H1 (cell line): ENCODE measurements around the gene TP53BP2. TPM values are rescaled to one million over a fixed set of nuclear protein-coding genes. Genes with fewer than 3 reads are reported as not detected.

ENCODE experiments used
- CTCF ChIA-PET: fragments of 300-600 bp; sonication (Branson Sonifier 250); formaldehyde crosslinking; loops from one replicate; lab custom pipeline; 2021; ENCODE audit not compliant: partially characterized antibody; lab: Charles Lee
- POLR2A ChIA-PET: fragments of 300-600 bp; sonication (Branson Sonifier 250); formaldehyde crosslinking; loops from one replicate; lab custom pipeline; 2021; ENCODE audit warnings: inconsistent platforms; ENCODE audit not compliant: partially characterized antibody; lab: Charles Lee
- DNase-seq, 2 experiments: peaks; one replicate each; pipeline versions ENCODE4 v3.0.0 to v3.0.0-alpha.2; 2010 to 2022; ENCODE audit warnings: low spot score in 2 of 2, low read depth in 1 of 2, mixed read lengths in 1 of 2
- FAIRE-seq: peaks from 2 replicates; lab custom pipeline; 2011; peaks lifted over from hg19 to GRCh38; lab: Jason Lieb, UNC
- H2AFZ ChIP-seq: 2 replicates; pipeline ENCODE4 v1.8.1; 2012; ENCODE audit warnings: low read length, inconsistent platforms
- H2AK5ac ChIP-seq: 2 replicates; pipeline ENCODE4 v1.6.1; 2013; ENCODE audit warnings: low read depth, low read length
- H2BK120ac ChIP-seq: replicated peaks from 2 replicates; pipeline ENCODE3; 2013; ENCODE audit warnings: low read depth, low read length, inconsistent platforms
- H2BK12ac ChIP-seq: 2 replicates; pipeline ENCODE4 v1.6.1; 2013; ENCODE audit warnings: low read depth, low read length
- H2BK15ac ChIP-seq: 2 replicates; pipeline ENCODE4 v1.6.1; 2013; ENCODE audit warnings: low read length
- H2BK20ac ChIP-seq: 2 replicates; pipeline ENCODE4 v1.6.1; 2013; ENCODE audit warnings: low read length
- H2BK5ac ChIP-seq: 2 replicates; pipeline ENCODE4 v1.6.1; 2013; ENCODE audit warnings: low read depth, low read length
- H3K14ac ChIP-seq: 2 replicates; pipeline ENCODE4 v1.6.1; 2013; ENCODE audit warnings: inconsistent platforms; ENCODE audit not compliant: insufficient read length
- H3K18ac ChIP-seq: 2 replicates; pipeline ENCODE4 v1.6.1; 2013; ENCODE audit warnings: low read length; ENCODE audit errors: extremely low read depth
- H3K23ac ChIP-seq: 2 replicates; pipeline ENCODE4 v1.6.1; 2013; ENCODE audit warnings: inconsistent platforms; ENCODE audit not compliant: insufficient read length
- H3K23me2 ChIP-seq: 2 replicates; pipeline ENCODE4 v1.6.1; 2013; ENCODE audit warnings: low read depth, low read length
- H3K27ac ChIP-seq: 2 replicates; pipeline ENCODE4 v1.6.1; 2011; ENCODE audit warnings: low read depth, low read length, inconsistent platforms
- H3K27me3 ChIP-seq, 4 experiments: replicated peaks in 1 of 4; 1 replicate in 1 of 4; 2 replicates in 3 of 4; pipeline versions ENCODE4 v1.6.1 to v1.8.1; 2011 to 2013; ENCODE audit warnings: low read length in 3 of 4, mild to moderate bottlenecking in 3 of 4, inconsistent platforms in 2 of 4, mixed read lengths in 2 of 4, moderate library complexity in 1 of 4; ENCODE audit not compliant: control insufficient read depth in 3 of 4, insufficient read depth in 3 of 4; ENCODE audit errors: extremely low read depth in 1 of 4
- H3K36me3 ChIP-seq, 4 experiments: 2 replicates each; pipeline versions ENCODE4 v1.6.1 to v1.8.1; 2011 to 2013; ENCODE audit warnings: mild to moderate bottlenecking in 4 of 4, low read length in 3 of 4, moderate library complexity in 2 of 4, control low read depth in 1 of 4, inconsistent platforms in 1 of 4; ENCODE audit not compliant: insufficient read depth in 4 of 4, control insufficient read depth in 2 of 4
- H3K4ac ChIP-seq: replicated peaks from 2 replicates; pipeline ENCODE3; 2013; ENCODE audit warnings: low read length, low read depth, mixed read lengths, inconsistent platforms; ENCODE audit not compliant: insufficient read length
- H3K4me1 ChIP-seq, 4 experiments: replicated peaks in 1 of 4; 1 replicate in 1 of 4; 2 replicates in 3 of 4; pipeline versions ENCODE4 v1.6.1 to v1.8.1; 2011 to 2013; ENCODE audit warnings: low read length in 3 of 4, inconsistent platforms in 2 of 4, mixed read lengths in 1 of 4; ENCODE audit not compliant: insufficient read depth in 4 of 4, control insufficient read depth in 3 of 4
- H3K4me2 ChIP-seq, 2 experiments: 2 replicates each; pipeline versions ENCODE4 v1.6.1 to v1.8.1; 2011 to 2013; ENCODE audit warnings: low read depth in 2 of 2, low read length in 2 of 2, control low read depth in 1 of 2, inconsistent platforms in 1 of 2, mild to moderate bottlenecking in 1 of 2; ENCODE audit not compliant: insufficient read depth in 1 of 2
- H3K4me3 ChIP-seq, 4 experiments: fragments of 200-600, 300-600 bp in 1 of 4; sonication (generic), shearing (Covaris generic), sonication (Bioruptor Twin) in 1 of 4; 2 replicates each; pipeline versions ENCODE4 v1.5.1 to v1.8.1; 2011 to 2016; ENCODE audit warnings: low read length in 4 of 4, low read depth in 3 of 4, control low read depth in 2 of 4, inconsistent platforms in 2 of 4, mild to moderate bottlenecking in 2 of 4, mixed read lengths in 1 of 4, moderate library complexity in 1 of 4; ENCODE audit not compliant: insufficient read depth in 2 of 4; ENCODE audit errors: extremely low read depth in 1 of 4
- H3K56ac ChIP-seq: replicated peaks from 2 replicates; pipeline ENCODE3; 2013; ENCODE audit warnings: low read depth, mild to moderate bottlenecking, mixed read lengths, low read length, inconsistent platforms; ENCODE audit not compliant: insufficient read length
- H3K79me1 ChIP-seq: 2 replicates; pipeline ENCODE4 v1.6.1; 2013; ENCODE audit warnings: low read depth, low read length, control low read depth
- H3K79me2 ChIP-seq, 2 experiments: 2 replicates each; pipeline versions ENCODE4 v1.6.1 to v1.8.1; 2012 to 2013; ENCODE audit warnings: low read length in 2 of 2, mild to moderate bottlenecking in 2 of 2, inconsistent platforms in 1 of 2; ENCODE audit not compliant: insufficient read depth in 2 of 2, control insufficient read depth in 1 of 2
- H3K9ac ChIP-seq, 4 experiments: replicated peaks in 1 of 4; 1 replicate in 1 of 4; 2 replicates in 3 of 4; pipeline versions ENCODE4 v1.6.1 to v1.8.1; 2011 to 2013; ENCODE audit warnings: low read depth in 3 of 4, low read length in 3 of 4, control low read depth in 2 of 4, mild to moderate bottlenecking in 2 of 4, moderate library complexity in 2 of 4, inconsistent platforms in 1 of 4; ENCODE audit errors: extremely low read depth in 1 of 4
- H3K9me3 ChIP-seq, 2 experiments: 2 replicates each; pipeline versions ENCODE4 v1.6.1 to v1.8.1; 2012 to 2013; ENCODE audit warnings: mild to moderate bottlenecking in 2 of 2, moderate library complexity in 2 of 2, control low read depth in 1 of 2, inconsistent platforms in 1 of 2, low read depth in 1 of 2, low read length in 1 of 2, mixed read lengths in 1 of 2; ENCODE audit not compliant: insufficient read depth in 2 of 2
- H4K20me1 ChIP-seq, 2 experiments: replicated peaks in 1 of 2; 2 replicates each; pipeline versions ENCODE3 to v1.8.1; 2011 to 2013; ENCODE audit warnings: inconsistent platforms in 2 of 2, low read length in 2 of 2, mild to moderate bottlenecking in 1 of 2; ENCODE audit not compliant: insufficient read depth in 2 of 2, control insufficient read depth in 1 of 2
- H4K5ac ChIP-seq: 2 replicates; pipeline ENCODE4 v1.6.1; 2013; ENCODE audit warnings: low read length, low read depth, mixed read lengths, inconsistent platforms; ENCODE audit not compliant: insufficient read length
- H4K8ac ChIP-seq: 2 replicates; pipeline ENCODE4 v1.8.0; 2013; ENCODE audit warnings: mild to moderate bottlenecking, moderate library complexity, low read length, inconsistent platforms; ENCODE audit not compliant: insufficient read depth; ENCODE audit errors: extremely low read depth
- H4K91ac ChIP-seq: replicated peaks from 2 replicates; pipeline ENCODE3; 2013; ENCODE audit warnings: low read length, mixed read lengths, inconsistent platforms; ENCODE audit not compliant: insufficient read length
- POLR2A ChIP-seq, 2 experiments: IDR thresholded peaks; 1 replicate in 1 of 2; 2 replicates in 1 of 2; pipeline ENCODE4 v1.6.1; 2011; ENCODE audit warnings: low read depth in 2 of 2, low read length in 2 of 2, mild to moderate bottlenecking in 2 of 2; ENCODE audit errors: control extremely low read depth in 1 of 2
- WGBS, 2 experiments: shearing (Covaris generic) in 1 of 2; methylation state at CpG; one replicate each; pipeline versions ENCODE4 v1.1.6 to v1.1.7; 2013 to 2015; ENCODE audit warnings: low lambda C conversion rate in 2 of 2, mixed read lengths in 2 of 2, inconsistent platforms in 1 of 2, low coverage in 1 of 2, missing lambda C conversion rate in 1 of 2; ENCODE audit not compliant: insufficient replicate concordance in 2 of 2, insufficient coverage in 1 of 2, insufficient read length in 1 of 2; ENCODE audit errors: extremely low coverage in 1 of 2, missing lambda C conversion rate in 1 of 2; 5-methylcytosine and 5-hydroxymethylcytosine counted together
- polyA plus RNA-seq, 7 experiments: library from polyadenylated mRNA; depleted of rRNA in 3 of 7; stranded (reverse) in 5 of 7; unstranded in 2 of 7; fragments of >200 nt in 5 of 7; fragments of 200-250 nt in 2 of 7; gene quantifications; 1 replicate in 5 of 7; 2 replicates in 1 of 7; 4 replicates in 1 of 7; pipeline versions ENCODE4 v1.2.1 to v1.2.3, GENCODE V29; 2011 to 2013; ENCODE audit warnings: missing spikeins in 2 of 7, mixed read lengths in 2 of 7
- total RNA-seq: library from RNA; stranded (reverse); fragmentation: NEBNext Ultra II Directional; extraction: Animal tissue kit (Norgen Biotek cat#: 25700); gene quantifications from 2 replicates; pipeline ENCODE4 v1.2.1, GENCODE V29; 2021

The TP53BP2 gene
- total and polyA plus RNA-seq, 2 of the 8 experiments (the other 6 are each of a cell fraction or from before 2014, with no cell fraction given): 18.0 to 38.7 TPM

GRCh38 chr1:223815865-223816264, 29.9 kb downstream of the TP53BP2 start:
- DNase-seq: no peak
- no peak overlapping the region for H3K18ac ChIP-seq
- H2AFZ ChIP-seq: no peak overlapping the region
- H4K91ac ChIP-seq: no peak overlapping the region
- H3K79me1 ChIP-seq: peaks cover 2% of the 10 kb centered on the region; the same call in 1 of the 2 replicates
- CTCF ChIA-PET: no interaction called here
- no peak overlapping the region for H3K9ac ChIP-seq
- 96% methylated on average over 3 of the region's 3 CpGs; no CpG with 5 or more reads in 1 of the 2 experiments for WGBS, 2 experiments
- no peak overlapping the region for H3K27ac ChIP-seq
- no peak overlapping the region for H2BK15ac ChIP-seq
- H2BK5ac ChIP-seq: no peak overlapping the region
- H2BK20ac ChIP-seq: no peak overlapping the region
- no peak overlapping the region for H4K8ac ChIP-seq
- no peak overlapping the region for H3K56ac ChIP-seq
- TF ChIP-seq POLR2A (IDR thresholded peaks at IDR 0.05; ENCODE audit: control extremely low read depth in 1 of 2, low read depth in 2 of 2, low read length in 2 of 2): no peak
- TF ChIP-seq, all 59 proteins: peak for 0
- FAIRE-seq: no peak
- Histone ChIP-seq H4K5ac (no peak overlapping the region), H3K79me2 (peaks cover under 1 to 27% of the 10 kb centered on the region in 2 experiments; a peak in 3 of 4 replicates), H2AK5ac (no peak overlapping the region), H3K4me1 (no peaks in the 10 kb centered on the region), H2BK12ac (no peak overlapping the region), H3K4ac (no peak overlapping the region), H2BK120ac (no peak overlapping the region), H3K27me3 (no peaks in the 10 kb centered on the region), H4K20me1 (peaks cover 2 to 3% of the 10 kb centered on the region in 2 experiments), H3K14ac (no peak overlapping the region), H3K9me3 (no peaks in the 10 kb centered on the region), H3K23me2 (no peaks in the 10 kb centered on the region), H3K36me3 (peaks cover 2 to 36% (median 14%) of the 10 kb centered on the region in 4 experiments; a peak in 6 of 8 replicates), H3K4me3 (no peak overlapping the region), H3K4me2 (no peak overlapping the region), H3K23ac (no peak overlapping the region)
- POLR2A ChIA-PET: no interaction called here
